Heart left ventricle (tissue), 16 donors: ENCODE results near the gene IGSF3. TPM values are rescaled to one million over a fixed set of nuclear protein-coding genes. Genes with fewer than 3 reads are reported as not detected.

Experiments
- ATAC-seq, 4 donors: fragments of 200-7000 bp; cut with Tn5 transposase; one replicate each; pipeline ENCODE4 v1.9.1; 2020 to 2022; ENCODE audit warnings: moderate library complexity in 4 of 4, mild to moderate bottlenecking in 3 of 4, moderate number of reproducible peaks in 1 of 4
- DNase-seq, 5 donors: peaks; one replicate each; pipeline ENCODE4 v3.0.0-alpha.2; 2020
- H3K27ac ChIP-seq, 12 donors: fragments of 200-600 bp; sonication (generic) in 4 of 12; one replicate each; pipeline versions ENCODE4 v1.5.0 to v1.8.0; 2016 to 2022; ENCODE audit warnings: mild to moderate bottlenecking in 2 of 12
- H3K27me3 ChIP-seq, 9 donors: fragments of 200-600 bp; sonication (generic) in 2 of 9; one replicate each; pipeline versions ENCODE4 v1.5.1 to v1.8.0; 2016 to 2022; ENCODE audit warnings: mild to moderate bottlenecking in 3 of 9
- H3K36me3 ChIP-seq, 9 donors: fragments of 200-600 bp; sonication (generic) in 2 of 9; one replicate each; pipeline versions ENCODE4 v1.5.0 to v1.8.0; 2018 to 2022; ENCODE audit warnings: mild to moderate bottlenecking in 2 of 9
- H3K4me1 ChIP-seq, 12 donors: fragments of 200-600 bp; sonication (generic) in 4 of 12; one replicate each; pipeline versions ENCODE4 v1.5.0 to v1.8.0; 2016 to 2022; ENCODE audit warnings: mild to moderate bottlenecking in 3 of 12
- H3K4me3 ChIP-seq, 12 donors: fragments of 200-600 bp; sonication (generic) in 4 of 12; one replicate each; pipeline versions ENCODE4 v1.5.0 to v1.8.0; 2017 to 2022; ENCODE audit warnings: mild to moderate bottlenecking in 9 of 12, moderate library complexity in 4 of 12
- H3K9me3 ChIP-seq, 12 donors: fragments of 200-600 bp; sonication (generic) in 4 of 12; one replicate each; pipeline versions ENCODE4 v1.5.0 to v1.8.0; 2016 to 2022; ENCODE audit warnings: mild to moderate bottlenecking in 1 of 12
- CTCF ChIP-seq, 12 donors: fragments of 200-600 bp; sonication (generic) in 4 of 12; IDR thresholded peaks; one replicate each; pipeline versions ENCODE4 v1.5.0 to v1.8.0; 2018 to 2022; ENCODE audit warnings: antibody characterized with exemption in 12 of 12, mild to moderate bottlenecking in 5 of 12
- POLR2A ChIP-seq, 2 donors: fragments of 450-650 bp; IDR thresholded peaks; one replicate each; pipeline ENCODE4 v1.6.1; 2017; ENCODE audit warnings: antibody characterized with exemption in 2 of 2, mild to moderate bottlenecking in 2 of 2, moderate library complexity in 2 of 2
- WGBS, 4 donors: extraction: QIAGEN DNeasy Blood & Tissue Kit in 2 of 4; methylation state at CpG; one replicate each; pipeline versions ENCODE4 v1.1.5 to v1.1.7; 2013 to 2018; 5-methylcytosine and 5-hydroxymethylcytosine counted together
- intact Hi-C, 10 donors: fragments of 100-400 bp; cut with DNase I; formaldehyde crosslinking; loops; one replicate each; pipeline versions ENCODE4 v1.11.1 to v1.14.2; 2022
- polyA plus RNA-seq, 2 donors: library from polyadenylated mRNA; stranded (reverse); fragments of 200-250 nt; gene quantifications; one replicate each; pipeline ENCODE4 v1.2.3, GENCODE V29; 2013
- total RNA-seq, 9 donors: library from RNA; depleted of rRNA in 2 of 9; stranded (reverse); fragments of >200 nt in 2 of 9; fragmentation: NEBNext Ultra II Directional in 3 of 9; extraction: Animal tissue kit (Norgen Biotek cat#: 25700) in 3 of 9; gene quantifications; one replicate each; pipeline versions ENCODE4 v1.1.0 to v1.2.4, GENCODE V29; 2016 to 2023
- donor health status: ischemic (EF 13 %, LVEDD 7.1; RV severe dilation, severe dysfunction).
- donor health status: healthy with polysubstance abuse.
- donor health status: DM: no; HTN: yes; CAD: no.
- donor health status: DM: no; HTN: no; CAD: no.
- donor health status: ischemic (EF 25% LVEDD 6.9; RV normal size, moderate dysfunction).
- donor health status: ischemic (EF 25% LVEDD 5.7; RV mildly dilated, moderate dysfunction).
- donor health status: healthy.
- donor health status: DM: yes; HTN: yes; CAD: no.
- donor health status: ischemic (EF 35%, LVEDD 5.7; RV mildly dilated, moderate dysfunction).
- donor health status: nonischemic (EF 11% LVEDD 7.7; RV severe dilation, severe dysfunction).
- donor health status: DM: yes; HTN: yes; CAD: no.
- donor health status: PGD.
- donor health status: ischemic (EF 29% LVEDD 5.4; RV normal size, mild dysfunction).
- donor health status: nonischemic (EF 23%, LVEDD 6.1; RV moderate dilation, normal function).

Gene IGSF3
- total and polyA plus RNA-seq, 11 donors = 3.5 to 19.3 (median 11.5) TPM

DNA sequence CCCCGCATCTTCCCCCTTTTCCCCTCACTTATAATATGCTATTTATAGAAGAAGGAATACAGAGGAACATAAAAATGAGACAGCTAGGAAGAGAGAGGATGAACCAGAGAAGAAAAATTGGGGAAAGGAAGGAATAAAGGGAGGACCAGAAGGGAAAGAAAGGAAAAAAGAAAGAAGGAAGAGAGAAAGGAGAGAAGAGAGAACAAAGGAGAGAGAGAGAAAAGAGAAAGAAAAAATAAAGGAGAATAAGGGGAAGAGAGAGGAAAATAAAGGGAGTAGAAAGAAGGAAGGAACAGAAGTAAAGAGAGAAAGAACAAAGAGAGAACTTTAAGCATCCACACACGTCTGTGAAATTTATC is 11.2 kb upstream of the IGSF3 start:
- peaks cover 0 to 6% (median 0%) of the 10 kb centered on the region in 12 donors for H3K4me1 ChIP-seq
- intact Hi-C loops = no loop called here
- H3K27me3 ChIP-seq = peaks cover 0 to 5% (median 0%) of the 10 kb centered on the region in 9 donors
- no peaks in the 10 kb centered on the region for H3K9me3 ChIP-seq
- DNase-seq = no peak
- no peak overlapping the region for H3K4me3 ChIP-seq
- WGBS, 4 donors = 47 to 63% (median 57%) methylated on average over 2 of the region's 2 CpGs
- H3K27ac ChIP-seq = no peak overlapping the region
- no peak for ATAC-seq
- TF ChIP-seq CTCF (IDR thresholded peaks at IDR 0.05) (no peak), POLR2A (IDR thresholded peaks at IDR 0.05) (no peak)
- no peaks in the 10 kb centered on the region for H3K36me3 ChIP-seq

DNA sequence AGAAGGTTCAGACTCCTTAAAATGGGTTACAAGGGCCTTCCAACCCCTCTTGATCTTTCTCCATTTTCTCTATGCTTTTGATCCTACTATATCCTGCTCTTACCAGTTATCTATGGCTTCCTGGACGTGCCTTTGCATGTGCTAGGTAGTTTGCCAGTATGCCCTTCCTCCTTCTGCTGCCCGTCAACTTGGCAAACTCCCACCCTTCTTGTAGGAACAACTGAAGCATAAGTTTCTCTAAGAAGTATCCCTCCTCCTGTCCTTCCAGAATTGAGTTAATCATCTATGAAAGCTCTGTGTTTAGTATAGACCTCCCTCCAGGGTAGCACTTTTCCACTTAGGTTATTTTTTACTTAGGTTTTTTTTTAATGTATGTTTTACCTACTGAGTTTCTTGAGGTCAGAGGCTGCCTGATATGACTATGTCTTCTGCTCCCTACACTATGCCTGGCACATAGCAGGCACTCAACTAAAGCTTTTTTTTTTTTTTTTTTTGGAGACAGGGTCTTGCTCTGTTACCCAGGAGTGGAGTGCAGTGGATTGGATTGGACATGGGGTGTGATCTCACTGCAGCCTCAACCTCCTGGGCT is 10.0 kb upstream of the IGSF3 start:
- H3K27ac ChIP-seq = no peak overlapping the region
- H3K36me3 ChIP-seq = no peaks in the 10 kb centered on the region
- no peak for TF ChIP-seq POLR2A (IDR thresholded peaks at IDR 0.05)
- no peak for TF ChIP-seq CTCF (IDR thresholded peaks at IDR 0.05)
- 64 to 85% (median 79%) methylated on average over 2 of the region's 2 CpGs for WGBS, 4 donors
- no peak overlapping the region for H3K4me3 ChIP-seq
- ATAC-seq (no peak), DNase-seq (no peak)
- H3K4me1 ChIP-seq = peaks cover 0 to 6% (median 0%) of the 10 kb centered on the region in 12 donors
- intact Hi-C loops = no loop called here
- no peaks in the 10 kb centered on the region for H3K9me3 ChIP-seq
- peaks cover 0 to 6% (median 0%) of the 10 kb centered on the region in 9 donors for H3K27me3 ChIP-seq

- H3K27me3 ChIP-seq = peaks cover 0 to 6% (median 0%) of the 10 kb centered on the region in 9 donors
- 89 to 97% (median 93%) methylated on average over 2 of the region's 2 CpGs for WGBS, 4 donors
- H3K4me1 ChIP-seq = peaks cover 0 to 9% (median 0%) of the 10 kb centered on the region in 12 donors
- DNase-seq = no peak
- no peak for TF ChIP-seq POLR2A (IDR thresholded peaks at IDR 0.05)
- TF ChIP-seq CTCF (IDR thresholded peaks at IDR 0.05) = no peak
- H3K9me3 ChIP-seq = no peaks in the 10 kb centered on the region
- H3K4me3 ChIP-seq = no peak overlapping the region
- H3K27ac ChIP-seq = no peak overlapping the region
- H3K36me3 ChIP-seq = no peaks in the 10 kb centered on the region
- intact Hi-C loops = no loop called here
- ATAC-seq = no peak
Measured at GRCh38 chr1:116676291-116676690, 8.8 kb upstream of the IGSF3 start.

DNA sequence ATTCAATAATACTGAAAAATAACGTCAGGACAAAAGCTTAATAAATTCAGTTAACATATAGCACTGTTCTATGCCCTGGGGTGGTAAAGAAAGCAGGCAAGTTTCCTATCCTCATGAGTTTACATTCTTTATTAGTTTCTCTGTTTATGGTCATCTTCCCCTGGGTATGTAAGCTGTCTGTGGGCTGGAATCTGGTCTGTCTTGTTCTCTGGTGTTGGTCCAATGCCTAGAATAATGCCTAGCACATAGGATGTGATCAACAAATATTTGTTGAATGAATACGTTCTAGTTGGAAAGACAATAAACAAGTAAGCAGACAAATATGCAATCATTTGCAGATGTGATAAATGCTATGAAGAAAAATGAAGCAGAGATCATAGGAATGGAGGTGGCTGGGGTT is 7.2 kb upstream of the IGSF3 start:
- Histone ChIP-seq H3K9me3 (no peaks in the 10 kb centered on the region), H3K27ac (no peak overlapping the region), H3K27me3 (peaks cover 0 to 6% (median 0%) of the 10 kb centered on the region in 9 donors), H3K4me3 (no peak overlapping the region), H3K36me3 (no peaks in the 10 kb centered on the region), H3K4me1 (peaks cover 0 to 10% (median 0%) of the 10 kb centered on the region in 12 donors)
- DNase-seq = no peak
- intact Hi-C loops = loop anchor here in 3 of 10 donors (5.0 kb wide), 2 partner anchors 97 to 102 kb away; partner anchors contain the start of gene CD58 (in 2 of the 3)
- 73 to 83% (median 74%) methylated on average over 2 of the region's 2 CpGs for WGBS, 4 donors
- no peak for TF ChIP-seq CTCF (IDR thresholded peaks at IDR 0.05)
- no peak for ATAC-seq
